GM12878 (cell line): ENCODE measurements around the gene CHN2. TPM values are rescaled to one million over a fixed set of nuclear protein-coding genes. Genes with fewer than 3 reads are reported as not detected.

Experiments used
- ATAC-seq: fragments of 200-7000 bp; cut with Tn5 transposase; 3 replicates; pipeline ENCODE4 v1.9.1; 2020; ENCODE audit warnings: mild to moderate bottlenecking, moderate library complexity
- BruUV-seq: library from RNA; stranded (reverse); fragments of 400-500 nt; replicated peaks from 2 replicates; lab custom pipeline; 2021; lab: Mats Ljungman, UMichigan
- CTCF ChIA-PET: fragments of 300-600 bp; sonication (Branson Sonifier 250); formaldehyde crosslinking; extraction: SDS; loops from one replicate; lab custom pipeline; 2021; ENCODE audit warnings: inconsistent platforms; lab: Yijun Ruan, JAX
- POLR2A ChIA-PET: fragments of 350-600 bp; formaldehyde crosslinking; extraction: SDS; loops from one replicate; lab custom pipeline; 2021; ENCODE audit warnings: inconsistent platforms; lab: Charles Lee
- RAD21 ChIA-PET: fragments of 300-600 bp; sonication (Branson Sonifier 250); formaldehyde crosslinking; loops from one replicate; lab custom pipeline; 2023; ENCODE audit warnings: antibody characterized with exemption; ENCODE audit not compliant: unreplicated experiment; lab: Charles Lee
- SMC1A ChIA-PET: fragments of 300-600 bp; sonication (Branson Sonifier 250); formaldehyde crosslinking; loops from one replicate; lab custom pipeline; 2023; ENCODE audit not compliant: unreplicated experiment, uncharacterized antibody; lab: Charles Lee
- DNase-seq: peaks from one replicate; pipeline ENCODE4 v3.0.0-alpha.2; 2011; ENCODE audit warnings: low read depth, low spot score
- FAIRE-seq: peaks from 3 replicates; lab custom pipeline; 2011; peaks lifted over from hg19 to GRCh38; lab: Jason Lieb, UNC
- H2AFZ ChIP-seq: 2 replicates; pipeline ENCODE4 v1.6.0; 2011; ENCODE audit warnings: low read depth, low read length, control low read depth; ENCODE audit not compliant: control insufficient read depth
- H3K27ac ChIP-seq: 2 replicates; pipeline ENCODE4 v1.5.1; 2011; ENCODE audit warnings: control low read depth; ENCODE audit not compliant: control insufficient read depth, insufficient read depth
- H3K27me3 ChIP-seq, 2 experiments: replicated peaks in 1 of 2; 2 replicates each; pipeline versions ENCODE4 v1.6.0 to v1.6.1; 2011; ENCODE audit warnings: low read length in 1 of 2; ENCODE audit not compliant: control insufficient read depth in 2 of 2, insufficient read depth in 2 of 2
- H3K36me3 ChIP-seq, 2 experiments: 2 replicates each; pipeline ENCODE4 v1.5.1; 2011; ENCODE audit warnings: low read length in 1 of 2; ENCODE audit not compliant: control insufficient read depth in 2 of 2, insufficient read depth in 2 of 2
- H3K4me1 ChIP-seq: 2 replicates; pipeline ENCODE4 v1.6.1; 2011; ENCODE audit warnings: mild to moderate bottlenecking, low read length, moderate library complexity, mixed read lengths; ENCODE audit not compliant: control insufficient read depth, insufficient read depth
- H3K4me2 ChIP-seq: 2 replicates; pipeline ENCODE4 v1.6.0; 2011; ENCODE audit warnings: control low read depth; ENCODE audit not compliant: control insufficient read depth, insufficient read depth
- H3K4me3 ChIP-seq: fragments of 200-600 bp; sonication (generic); 2 replicates; pipeline ENCODE4 v1.5.1; 2016
- H3K79me2 ChIP-seq: 2 replicates; pipeline ENCODE4 v1.6.0; 2011; ENCODE audit warnings: low read length; ENCODE audit not compliant: control insufficient read depth, insufficient read depth
- H3K9ac ChIP-seq: 2 replicates; pipeline ENCODE4 v1.8.0; 2011; ENCODE audit warnings: low read length, control low read depth, mixed read lengths; ENCODE audit not compliant: control insufficient read depth, insufficient read depth
- H3K9me3 ChIP-seq: replicated peaks from 3 replicates; pipeline ENCODE4 v1.5.1; 2011; ENCODE audit warnings: mild to moderate bottlenecking, low read length; ENCODE audit not compliant: control insufficient read depth, insufficient read depth
- H4K20me1 ChIP-seq: 2 replicates; pipeline ENCODE4 v1.6.0; 2011; ENCODE audit not compliant: control insufficient read depth, insufficient read depth
- BRCA1 ChIP-seq: IDR thresholded peaks from 2 replicates; pipeline ENCODE4 v1.6.1; 2011; ENCODE audit warnings: low read depth, low read length, improper control_type of control experiment
- CBFB ChIP-seq: IDR thresholded peaks from 2 replicates; pipeline ENCODE4 v1.6.1; 2016; ENCODE audit warnings: antibody characterized with exemption, low read depth
- DPF2 ChIP-seq: fragments of 450-650 bp; IDR thresholded peaks from 2 replicates; pipeline ENCODE4 v1.6.1; 2017; ENCODE audit warnings: mild to moderate bottlenecking
- HCFC1 ChIP-seq: fragments of 150-350 bp; IDR thresholded peaks from 2 replicates; pipeline ENCODE4 v1.6.1; 2014; ENCODE audit warnings: low read length
- KDM1A ChIP-seq: fragments of 200-600 bp; sonication (generic); IDR thresholded peaks from 2 replicates; pipeline ENCODE4 v1.6.1; 2016; ENCODE audit warnings: borderline replicate concordance
- MYB ChIP-seq: fragments of 150-350 bp; IDR thresholded peaks from 2 replicates; pipeline ENCODE4 v1.6.1; 2014; ENCODE audit warnings: mild to moderate bottlenecking, low read depth, low read length, borderline replicate concordance
- NFYA ChIP-seq: IDR thresholded peaks from 2 replicates; pipeline ENCODE4 v1.6.1; 2011; ENCODE audit warnings: low read depth, mild to moderate bottlenecking, low read length, improper control_type of control experiment, borderline replicate concordance
- NRF1 ChIP-seq: conservative IDR thresholded peaks from 2 replicates; pipeline ENCODE4 v1.6.1; 2011; ENCODE audit warnings: mild to moderate bottlenecking, low read depth, low read length, improper control_type of control experiment
- POLR2AphosphoS5 ChIP-seq: IDR thresholded peaks from 2 replicates; pipeline ENCODE4 v1.6.1; 2011; ENCODE audit warnings: mild to moderate bottlenecking, low read length, inconsistent platforms
- RAD21 ChIP-seq: IDR thresholded peaks from 2 replicates; pipeline ENCODE4 v1.6.1; 2011; ENCODE audit warnings: mild to moderate bottlenecking, low read depth, low read length, moderate library complexity; ENCODE audit not compliant: insufficient read depth
- RUNX3 ChIP-seq: IDR thresholded peaks from 2 replicates; pipeline ENCODE4 v1.6.1; 2012; ENCODE audit warnings: low read length, inconsistent platforms
- ZNF274 ChIP-seq: IDR thresholded peaks from one replicate; pipeline ENCODE4 v1.8.0; 2011; ENCODE audit not compliant: insufficient read length, insufficient read depth
- WGBS: methylation state at CpG from one replicate; pipeline ENCODE4 v1.1.6; 2016; ENCODE audit warnings: low lambda C conversion rate; ENCODE audit not compliant: insufficient replicate concordance, insufficient coverage; ENCODE audit errors: missing lambda C conversion rate; 5-methylcytosine and 5-hydroxymethylcytosine counted together
- in situ Hi-C: fragments of 300-500 bp; cut with MboI; formaldehyde crosslinking; loops from 9 replicates; pipeline ENCODE4 v1.14.3; 2018; ENCODE audit warnings: mixed read lengths
- intact Hi-C: fragments of 100-400 bp; cut with micrococcal nuclease; formaldehyde crosslinking; loops from one replicate; pipeline ENCODE4 v1.14.2; 2022; ENCODE audit not compliant: unreplicated experiment
- polyA plus RNA-seq, 11 experiments: library from polyadenylated mRNA; depleted of rRNA in 4 of 11; unstranded in 6 of 11; stranded (reverse) in 5 of 11; fragments of >200 nt; fragmentation: Nextera tagmentation in 4 of 11; fragmentation: Illumina TruSeq in 1 of 11; extraction: Ambion mirVana in 4 of 11; extraction: Trizol in 1 of 11; gene quantifications; 1 replicate in 1 of 11; 2 replicates in 10 of 11; pipeline versions ENCODE4 v1.2.1 to v1.2.3, GENCODE V29; 2011 to 2016; ENCODE audit warnings: inconsistent platforms in 2 of 11, missing spikeins in 2 of 11, low read depth in 1 of 11
- total RNA-seq, 4 experiments: library from RNA; depleted of rRNA in 3 of 4; stranded (reverse); fragments of >200 nt in 3 of 4; fragmentation: Illumina TruSeq in 1 of 4; extraction: Trizol in 1 of 4; gene quantifications; 2 replicates each; pipeline versions ENCODE4 v1.2.1 to v1.2.3, GENCODE V29; 2013 to 2021
- TF ChIP-seq, protein P1 (sequence below): fragments of 450-650 bp; formaldehyde crosslinking; IDR thresholded peaks from 2 replicates; pipeline ENCODE4 v1.5.0; 2022; ENCODE audit warnings: mild to moderate bottlenecking, missing genetic modification characterization
- TF ChIP-seq, protein P2 (sequence below): fragments of 450-650 bp; IDR thresholded peaks from 2 replicates; pipeline ENCODE4 v1.6.1; 2017; ENCODE audit warnings: borderline replicate concordance
- TF ChIP-seq, protein P3 (sequence below): fragments of 450-650 bp; IDR thresholded peaks from 2 replicates; pipeline ENCODE4 v1.6.1; 2016; ENCODE audit warnings: mild to moderate bottlenecking

The CHN2 gene
- total and polyA plus RNA-seq, 10 of the 15 experiments (the other 5 are each of a cell fraction or from before 2014, with no cell fraction given): 0.11 to 3.8 (median 0.37) TPM; not detected in 2

DNA sequence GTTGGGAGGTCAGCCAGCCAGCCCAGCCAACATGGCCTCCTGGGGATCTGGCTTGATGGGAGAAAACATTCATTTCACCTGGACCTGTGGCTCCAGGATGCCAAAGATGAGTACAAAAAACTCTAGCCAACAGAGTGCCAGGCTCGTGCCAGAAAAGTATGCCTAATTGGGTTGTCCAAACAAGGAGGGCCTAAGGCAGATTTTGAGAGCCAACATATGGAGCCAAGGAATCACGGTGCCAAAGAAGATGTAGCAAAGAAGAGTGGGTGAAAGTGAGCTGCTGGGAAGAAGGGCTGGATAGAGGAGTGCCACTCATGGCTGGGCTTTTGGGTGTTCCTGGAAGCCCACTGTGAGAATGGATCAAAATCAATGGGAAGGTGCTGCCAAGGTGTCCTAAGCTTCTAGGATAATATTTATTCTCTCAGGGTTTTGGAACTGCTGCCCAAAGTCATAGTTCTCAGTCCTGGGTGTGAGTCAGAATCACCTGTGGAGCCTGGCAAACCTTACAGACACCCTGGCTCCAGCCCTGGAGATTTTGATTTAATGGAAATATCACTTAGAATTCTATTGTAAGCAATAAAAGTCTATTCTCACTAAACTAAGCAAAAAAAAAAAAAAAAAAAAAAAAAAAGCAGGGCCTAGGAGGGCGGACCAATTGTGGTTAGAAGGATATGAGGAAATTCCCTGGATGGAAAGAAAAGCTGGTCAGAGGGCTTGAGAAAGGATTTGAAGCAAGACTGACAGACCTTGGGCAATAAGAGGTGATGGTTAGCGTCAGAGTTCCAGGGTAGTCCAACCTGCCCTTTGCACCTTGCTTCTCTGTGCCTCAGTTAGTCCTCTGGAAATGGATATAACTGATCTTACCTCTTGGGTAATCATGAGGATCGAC is 186.9 kb downstream of the CHN2 start:
- no peak for FAIRE-seq

DNA sequence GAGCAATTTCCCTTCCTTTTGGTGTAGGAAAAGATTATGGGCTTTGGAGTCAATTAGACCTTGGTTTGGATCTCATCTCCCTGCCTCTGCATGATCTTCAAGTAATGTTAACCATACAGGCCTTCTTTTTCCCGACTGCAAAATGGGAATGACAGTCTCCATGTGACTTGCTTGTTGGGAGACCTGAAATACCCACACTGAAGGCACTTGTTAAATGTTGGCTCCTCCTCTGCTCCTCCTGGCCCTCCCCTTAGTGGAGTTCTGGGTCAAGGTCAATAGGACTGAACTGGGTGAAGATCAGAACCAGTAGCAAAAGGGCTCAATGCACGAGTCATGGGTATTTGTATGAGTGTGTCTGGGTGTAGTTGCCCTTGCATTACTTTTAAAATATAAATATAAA is 189.7 kb downstream of the CHN2 start:
- Histone ChIP-seq H3K4me1 (no peaks in the 10 kb centered on the region), H2AFZ (no peak overlapping the region), H3K4me3 (no peak overlapping the region), H3K36me3 (no peaks in the 10 kb centered on the region), H3K9me3 (no peaks in the 10 kb centered on the region), H3K9ac (no peak overlapping the region), H3K27me3 (no peaks in the 10 kb centered on the region; a peak in 1 of 4 replicates), H4K20me1 (no peaks in the 10 kb centered on the region), H3K4me2 (no peak overlapping the region), H3K79me2 (no peaks in the 10 kb centered on the region), H3K27ac (no peak overlapping the region)
- ChIA-PET POLR2A (no interaction called here), SMC1A (no interaction called here), CTCF (no interaction called here), RAD21 (no interaction called here)
- in situ Hi-C loops: no loop called here
- BruUV-seq: no TSS peak
- DNase-seq (no peak), ATAC-seq (no peak), FAIRE-seq (no peak)
- intact Hi-C loops: no loop called here
- WGBS: 9% methylated on average over 2 of the region's 2 CpGs
- no peak for TF ChIP-seq MYB
- TF ChIP-seq, protein P1, sequence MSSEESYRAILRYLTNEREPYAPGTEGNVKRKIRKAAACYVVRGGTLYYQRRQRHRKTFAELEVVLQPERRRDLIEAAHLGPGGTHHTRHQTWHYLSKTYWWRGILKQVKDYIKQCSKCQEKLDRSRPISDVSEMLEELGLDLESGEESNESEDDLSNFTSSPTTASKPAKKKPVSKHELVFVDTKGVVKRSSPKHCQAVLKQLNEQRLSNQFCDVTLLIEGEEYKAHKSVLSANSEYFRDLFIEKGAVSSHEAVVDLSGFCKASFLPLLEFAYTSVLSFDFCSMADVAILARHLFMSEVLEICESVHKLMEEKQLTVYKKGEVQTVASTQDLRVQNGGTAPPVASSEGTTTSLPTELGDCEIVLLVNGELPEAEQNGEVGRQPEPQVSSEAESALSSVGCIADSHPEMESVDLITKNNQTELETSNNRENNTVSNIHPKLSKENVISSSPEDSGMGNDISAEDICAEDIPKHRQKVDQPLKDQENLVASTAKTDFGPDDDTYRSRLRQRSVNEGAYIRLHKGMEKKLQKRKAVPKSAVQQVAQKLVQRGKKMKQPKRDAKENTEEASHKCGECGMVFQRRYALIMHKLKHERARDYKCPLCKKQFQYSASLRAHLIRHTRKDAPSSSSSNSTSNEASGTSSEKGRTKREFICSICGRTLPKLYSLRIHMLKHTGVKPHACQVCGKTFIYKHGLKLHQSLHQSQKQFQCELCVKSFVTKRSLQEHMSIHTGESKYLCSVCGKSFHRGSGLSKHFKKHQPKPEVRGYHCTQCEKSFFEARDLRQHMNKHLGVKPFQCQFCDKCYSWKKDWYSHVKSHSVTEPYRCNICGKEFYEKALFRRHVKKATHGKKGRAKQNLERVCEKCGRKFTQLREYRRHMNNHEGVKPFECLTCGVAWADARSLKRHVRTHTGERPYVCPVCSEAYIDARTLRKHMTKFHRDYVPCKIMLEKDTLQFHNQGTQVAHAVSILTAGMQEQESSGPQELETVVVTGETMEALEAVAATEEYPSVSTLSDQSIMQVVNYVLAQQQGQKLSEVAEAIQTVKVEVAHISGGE (CRISPR knock-in tag): no peak
- no peak for TF ChIP-seq CBFB
- TF ChIP-seq KDM1A: no peak
- no peak for TF ChIP-seq NRF1
- TF ChIP-seq NFYA: no peak
- TF ChIP-seq, protein P2, sequence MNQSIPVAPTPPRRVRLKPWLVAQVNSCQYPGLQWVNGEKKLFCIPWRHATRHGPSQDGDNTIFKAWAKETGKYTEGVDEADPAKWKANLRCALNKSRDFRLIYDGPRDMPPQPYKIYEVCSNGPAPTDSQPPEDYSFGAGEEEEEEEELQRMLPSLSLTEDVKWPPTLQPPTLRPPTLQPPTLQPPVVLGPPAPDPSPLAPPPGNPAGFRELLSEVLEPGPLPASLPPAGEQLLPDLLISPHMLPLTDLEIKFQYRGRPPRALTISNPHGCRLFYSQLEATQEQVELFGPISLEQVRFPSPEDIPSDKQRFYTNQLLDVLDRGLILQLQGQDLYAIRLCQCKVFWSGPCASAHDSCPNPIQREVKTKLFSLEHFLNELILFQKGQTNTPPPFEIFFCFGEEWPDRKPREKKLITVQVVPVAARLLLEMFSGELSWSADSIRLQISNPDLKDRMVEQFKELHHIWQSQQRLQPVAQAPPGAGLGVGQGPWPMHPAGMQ: no peak
- TF ChIP-seq, protein P3, sequence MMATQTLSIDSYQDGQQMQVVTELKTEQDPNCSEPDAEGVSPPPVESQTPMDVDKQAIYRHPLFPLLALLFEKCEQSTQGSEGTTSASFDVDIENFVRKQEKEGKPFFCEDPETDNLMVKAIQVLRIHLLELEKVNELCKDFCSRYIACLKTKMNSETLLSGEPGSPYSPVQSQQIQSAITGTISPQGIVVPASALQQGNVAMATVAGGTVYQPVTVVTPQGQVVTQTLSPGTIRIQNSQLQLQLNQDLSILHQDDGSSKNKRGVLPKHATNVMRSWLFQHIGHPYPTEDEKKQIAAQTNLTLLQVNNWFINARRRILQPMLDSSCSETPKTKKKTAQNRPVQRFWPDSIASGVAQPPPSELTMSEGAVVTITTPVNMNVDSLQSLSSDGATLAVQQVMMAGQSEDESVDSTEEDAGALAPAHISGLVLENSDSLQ: no peak

More for the DNA sequence above, 186.9 kb downstream of the CHN2 start:
- Histone ChIP-seq H2AFZ (no peak overlapping the region), H4K20me1 (no peaks in the 10 kb centered on the region), H3K27ac (no peak overlapping the region), H3K9ac (no peak overlapping the region), H3K36me3 (no peaks in the 10 kb centered on the region), H3K9me3 (no peaks in the 10 kb centered on the region), H3K4me2 (no peak overlapping the region), H3K4me1 (no peaks in the 10 kb centered on the region), H3K4me3 (no peak overlapping the region), H3K79me2 (no peaks in the 10 kb centered on the region), H3K27me3 (peaks cover 0 to 2% of the 10 kb centered on the region in 2 experiments; a peak in 2 of 4 replicates)
- TF ChIP-seq RAD21 (no peak), HCFC1 (no peak), RUNX3 (no peak), ZNF274 (no peak), POLR2AphosphoS5 (no peak), BRCA1 (no peak), DPF2 (no peak)
- ChIA-PET SMC1A (no interaction called here), CTCF (no interaction called here), POLR2A (no interaction called here), RAD21 (no interaction called here)
- no TSS peak for BruUV-seq
- WGBS: 5% methylated on average over 5 of the region's 5 CpGs
- no peak for DNase-seq
- ATAC-seq: no peak
- in situ Hi-C loops (no loop called here), intact Hi-C loops (no loop called here)
